GM13977 (cell line): ENCODE data around the gene SPAG5.

Experiments used
- DNase-seq: peaks from one replicate; pipeline ENCODE4 v3.0.0; 2012; ENCODE audit warnings: low spot score
- CTCF ChIP-seq: IDR thresholded peaks from 2 replicates; pipeline ENCODE4 v1.5.1; 2012; ENCODE audit warnings: mild to moderate bottlenecking, control low read depth; ENCODE audit not compliant: insufficient read depth; ENCODE audit errors: extremely low read depth, missing control alignments
- in situ Hi-C: fragments of 300-500 bp; cut with MboI; formaldehyde crosslinking; loops from one replicate; pipeline ENCODE4 v1.12.0; 2022; ENCODE audit warnings: low sequenced_read_pairs, low pct_unique_long_range_greater_than_20kb, mixed read lengths, inconsistent platforms; ENCODE audit not compliant: unreplicated experiment

The SPAG5 gene

GRCh38 chr17:28530926-28531325 lies 67.9 kb downstream of the SPAG5 start:
- no peak for TF ChIP-seq CTCF
- no peak for DNase-seq
- in situ Hi-C loops: loop anchor here (25.0 kb wide), 1 partner anchor 144 kb away; no protein-coding TSS in a partner anchor

GRCh38 chr17:28530250-28530649 lies 68.6 kb downstream of the SPAG5 start:
- no peak for DNase-seq
- in situ Hi-C loops: loop anchor here (25.0 kb wide), 1 partner anchor 143 kb away; no protein-coding TSS in a partner anchor
- TF ChIP-seq CTCF: no peak

- no peak for TF ChIP-seq CTCF
- no peak for DNase-seq
- in situ Hi-C loops: loop anchor here (25.0 kb wide), 1 partner anchor 142 kb away; no protein-coding TSS in a partner anchor
These were observed 69.8 kb downstream of the SPAG5 start for GRCh38 chr17:28529013-28529400.

GRCh38 chr17:28528327-28529012 lies 70.4 kb downstream of the SPAG5 start:
- no peak for TF ChIP-seq CTCF
- in situ Hi-C loops: loop anchor here (25.0 kb wide), 1 partner anchor 141 kb away; no protein-coding TSS in a partner anchor
- no peak for DNase-seq

- in situ Hi-C loops: loop anchor here (25.0 kb wide), 1 partner anchor 141 kb away; no protein-coding TSS in a partner anchor
- TF ChIP-seq CTCF: no peak
- no peak for DNase-seq
These were observed 71.0 kb downstream of the SPAG5 start for GRCh38 chr17:28527859-28528258.
